KMS-11 (cell line): ENCODE data around the gene POU6F2.

Experiments
- H2AFZ ChIP-seq: fragments of 200-600 bp; sonication (generic); 2 replicates; pipeline ENCODE4 v1.6.1; 2016; ENCODE audit warnings: antibody characterized with exemption, mixed run types, low read depth
- H3K27ac ChIP-seq: fragments of 200-600 bp; sonication (generic); 2 replicates; pipeline ENCODE4 v1.6.1; 2016; ENCODE audit warnings: mild to moderate bottlenecking, mixed run types
- H3K27me3 ChIP-seq: fragments of 200-600 bp; sonication (generic); 2 replicates; pipeline ENCODE4 v1.6.1; 2017; ENCODE audit warnings: mild to moderate bottlenecking, low read depth, mixed run types, moderate library complexity; ENCODE audit not compliant: insufficient read depth
- H3K36me3 ChIP-seq: fragments of 200-600 bp; sonication (generic); 2 replicates; pipeline ENCODE4 v1.6.1; 2017; ENCODE audit warnings: mild to moderate bottlenecking, mixed run types; ENCODE audit not compliant: insufficient read depth
- H3K4me1 ChIP-seq: fragments of 200-600 bp; sonication (generic); 2 replicates; pipeline ENCODE4 v1.6.1; 2016; ENCODE audit warnings: mild to moderate bottlenecking, low read depth, mixed run types; ENCODE audit not compliant: poor library complexity, severe bottlenecking
- H3K4me2 ChIP-seq: fragments of 200-600 bp; sonication (generic); 2 replicates; pipeline ENCODE4 v1.7.0; 2016; ENCODE audit warnings: mild to moderate bottlenecking, mixed run types
- H3K4me3 ChIP-seq: fragments of 200-600 bp; sonication (generic); IDR thresholded peaks from 2 replicates; pipeline ENCODE4 v1.6.1; 2017; ENCODE audit warnings: low read depth, low read length, mixed read lengths; ENCODE audit not compliant: insufficient read depth
- H3K79me2 ChIP-seq: fragments of 200-600 bp; sonication (generic); 2 replicates; pipeline ENCODE4 v1.6.1; 2016; ENCODE audit warnings: low read depth, mixed run types; ENCODE audit not compliant: insufficient read depth
- H3K9ac ChIP-seq: fragments of 200-600 bp; sonication (generic); 2 replicates; pipeline ENCODE4 v1.6.1; 2016; ENCODE audit warnings: mild to moderate bottlenecking, mixed run types
- H4K20me1 ChIP-seq: fragments of 200-600 bp; sonication (generic); 2 replicates; pipeline ENCODE4 v1.6.1; 2016; ENCODE audit warnings: mild to moderate bottlenecking, mixed run types; ENCODE audit not compliant: insufficient read depth
- TF ChIP-seq, protein P1 (sequence below): fragments of 200-600 bp; sonication (generic); conservative IDR thresholded peaks from 2 replicates; pipeline ENCODE4 v1.6.1; 2017; ENCODE audit warnings: low read depth, mild to moderate bottlenecking, antibody characterized with exemption, low read length, moderate library complexity, mixed read lengths

Gene POU6F2

DNA sequence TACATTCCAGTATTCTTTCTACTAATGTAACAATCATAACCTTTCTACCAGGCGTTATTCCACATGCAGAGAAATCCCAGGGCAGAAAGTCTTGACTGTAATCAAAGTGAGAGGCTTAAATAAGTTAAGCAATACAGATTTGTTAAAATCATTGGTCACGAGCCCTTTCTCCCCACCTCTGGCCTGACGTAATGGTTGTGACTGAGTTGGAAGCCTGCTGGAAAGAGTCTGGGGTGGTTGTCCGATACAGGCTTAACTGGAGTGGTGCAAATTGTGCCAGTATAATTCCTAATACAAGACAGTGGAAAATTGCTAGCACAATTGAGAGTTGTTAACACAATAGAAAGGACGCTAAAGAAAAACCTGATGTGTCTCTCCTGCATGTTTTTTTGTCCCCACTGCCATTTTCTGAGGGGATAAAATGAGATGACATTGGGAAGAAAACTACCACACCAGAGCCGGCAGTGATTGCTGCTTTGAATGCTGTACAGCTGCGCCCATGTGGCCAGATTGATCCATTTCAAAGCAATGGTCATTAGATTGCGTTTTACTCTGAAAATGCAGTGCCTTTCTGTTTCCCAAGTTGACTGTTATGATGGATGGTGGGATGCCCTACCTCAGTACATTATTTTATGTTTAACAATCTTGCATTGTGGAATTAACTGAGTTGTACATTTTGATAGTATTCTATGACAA is 190.8 kb downstream of the POU6F2 start:
- Histone ChIP-seq H3K4me2 (no peak overlapping the region), H3K36me3 (no peaks in the 10 kb centered on the region), H3K4me1 (no peaks in the 10 kb centered on the region), H3K27ac (no peak overlapping the region), H4K20me1 (no peaks in the 10 kb centered on the region), H3K27me3 (no peaks in the 10 kb centered on the region), H2AFZ (no peak overlapping the region), H3K4me3 (no peak overlapping the region), H3K9ac (no peak overlapping the region), H3K79me2 (no peaks in the 10 kb centered on the region)
- TF ChIP-seq, protein P1, sequence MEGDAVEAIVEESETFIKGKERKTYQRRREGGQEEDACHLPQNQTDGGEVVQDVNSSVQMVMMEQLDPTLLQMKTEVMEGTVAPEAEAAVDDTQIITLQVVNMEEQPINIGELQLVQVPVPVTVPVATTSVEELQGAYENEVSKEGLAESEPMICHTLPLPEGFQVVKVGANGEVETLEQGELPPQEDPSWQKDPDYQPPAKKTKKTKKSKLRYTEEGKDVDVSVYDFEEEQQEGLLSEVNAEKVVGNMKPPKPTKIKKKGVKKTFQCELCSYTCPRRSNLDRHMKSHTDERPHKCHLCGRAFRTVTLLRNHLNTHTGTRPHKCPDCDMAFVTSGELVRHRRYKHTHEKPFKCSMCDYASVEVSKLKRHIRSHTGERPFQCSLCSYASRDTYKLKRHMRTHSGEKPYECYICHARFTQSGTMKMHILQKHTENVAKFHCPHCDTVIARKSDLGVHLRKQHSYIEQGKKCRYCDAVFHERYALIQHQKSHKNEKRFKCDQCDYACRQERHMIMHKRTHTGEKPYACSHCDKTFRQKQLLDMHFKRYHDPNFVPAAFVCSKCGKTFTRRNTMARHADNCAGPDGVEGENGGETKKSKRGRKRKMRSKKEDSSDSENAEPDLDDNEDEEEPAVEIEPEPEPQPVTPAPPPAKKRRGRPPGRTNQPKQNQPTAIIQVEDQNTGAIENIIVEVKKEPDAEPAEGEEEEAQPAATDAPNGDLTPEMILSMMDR: no peak

GRCh38 chr7:39172137-39172536 is 194.4 kb downstream of the POU6F2 start:
- Histone ChIP-seq H3K4me2 (no peak overlapping the region), H3K79me2 (no peaks in the 10 kb centered on the region), H4K20me1 (no peaks in the 10 kb centered on the region), H3K36me3 (no peaks in the 10 kb centered on the region), H2AFZ (no peak overlapping the region), H3K27me3 (no peaks in the 10 kb centered on the region), H3K4me3 (no peak overlapping the region), H3K9ac (no peak overlapping the region), H3K27ac (no peak overlapping the region), H3K4me1 (no peaks in the 10 kb centered on the region)
- TF ChIP-seq, protein P1: no peak

- no peaks in the 10 kb centered on the region for H3K4me1 ChIP-seq
- TF ChIP-seq, protein P1: no peak
- no peaks in the 10 kb centered on the region for H3K79me2 ChIP-seq
- H3K36me3 ChIP-seq: no peaks in the 10 kb centered on the region
- H3K9ac ChIP-seq: no peak overlapping the region
- H4K20me1 ChIP-seq: no peaks in the 10 kb centered on the region
- H2AFZ ChIP-seq: no peak overlapping the region
- H3K27me3 ChIP-seq: no peaks in the 10 kb centered on the region
- H3K27ac ChIP-seq: no peak overlapping the region
- H3K4me2 ChIP-seq: no peak overlapping the region
- no peak overlapping the region for H3K4me3 ChIP-seq
These were observed 203.7 kb downstream of the POU6F2 start for GRCh38 chr7:39181398-39181797.

DNA sequence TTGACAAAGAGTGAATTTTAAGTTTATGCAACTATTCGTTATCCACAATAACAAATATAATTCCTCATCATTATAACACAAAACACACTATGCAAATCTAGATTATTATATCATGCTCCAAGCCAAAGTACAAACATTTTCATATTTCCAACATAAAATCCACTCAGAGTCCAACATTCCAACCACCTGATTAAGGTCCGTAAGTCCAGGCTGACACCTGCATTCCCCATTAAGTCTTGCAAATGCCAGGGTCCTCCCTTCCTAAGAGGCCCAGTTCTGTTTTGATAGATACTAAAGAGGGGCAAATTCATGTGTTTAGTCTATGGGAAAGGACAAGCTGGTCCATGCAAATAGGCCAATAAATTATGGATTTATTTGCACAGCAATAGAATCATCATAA is 206.1 kb downstream of the POU6F2 start:
- H3K9ac ChIP-seq: no peak overlapping the region
- TF ChIP-seq, protein P1: no peak
- H3K4me3 ChIP-seq: no peak overlapping the region
- H3K4me1 ChIP-seq: no peaks in the 10 kb centered on the region
- no peaks in the 10 kb centered on the region for H3K27me3 ChIP-seq
- H3K79me2 ChIP-seq: no peaks in the 10 kb centered on the region
- H3K4me2 ChIP-seq: no peak overlapping the region
- H2AFZ ChIP-seq: no peak overlapping the region
- no peak overlapping the region for H3K27ac ChIP-seq
- no peaks in the 10 kb centered on the region for H4K20me1 ChIP-seq
- no peaks in the 10 kb centered on the region for H3K36me3 ChIP-seq
